Activated CD4-positive, alpha-beta T cell treated with anti-CD3 and anti-CD28 coated beads, Interleukin-2, Interleukin-4, amounts not matched to agents 100 ng/mL and 50 ng/mL, durations not matched to agents 16 hours and 8 hours (primary cell): ENCODE measurements around the gene LRCOL1.
"Not testable (repeated sequence)": the region's sequence is repeated elsewhere in the genome, so short reads cannot be mapped to it uniquely, and the experiment has no call there.

Source experiments
- DNase-seq: peaks from one replicate; pipeline ENCODE4 v3.0.0-alpha.2; 2020; ENCODE audit warnings: low spot score

The LRCOL1 gene

GRCh38 chr12:132600048-132601032 lies 10.0 kb downstream of the LRCOL1 start:
- no peak for DNase-seq

- not testable (repeated sequence) for DNase-seq
Measured at GRCh38 chr12:132599502-132599901, 10.9 kb downstream of the LRCOL1 start.

GRCh38 chr12:132597333-132598316 lies 12.8 kb downstream of the LRCOL1 start:
- no peak for DNase-seq

GRCh38 chr12:132596016-132596415 lies 14.4 kb downstream of the LRCOL1 start:
- no peak for DNase-seq

GRCh38 chr12:132595183-132595582 lies 15.2 kb downstream of the LRCOL1 start:
- no peak for DNase-seq

GRCh38 chr12:132593938-132594358 lies 16.4 kb downstream of the LRCOL1 start:
- no peak for DNase-seq

GRCh38 chr12:132593521-132593920 lies 16.9 kb downstream of the LRCOL1 start:
- DNase-seq, result no peak

GRCh38 chr12:132593071-132593470 lies 17.3 kb downstream of the LRCOL1 start:
- DNase-seq, result no peak

- DNase-seq, result no peak
Measured at GRCh38 chr12:132592282-132592970, 18.0 kb downstream of the LRCOL1 start.

GRCh38 chr12:132591107-132591935 lies 19.1 kb downstream of the LRCOL1 start:
- DNase-seq, result no peak

GRCh38 chr12:132588821-132589669 lies 21.3 kb downstream of the LRCOL1 start:
- DNase-seq, result no peak

GRCh38 chr12:132588319-132588718 lies 22.1 kb downstream of the LRCOL1 start:
- DNase-seq, result no peak

- no peak for DNase-seq
Measured at GRCh38 chr12:132587781-132588180, 22.6 kb downstream of the LRCOL1 start.

- DNase-seq, result no peak
Measured at GRCh38 chr12:132586929-132587328, 23.5 kb downstream of the LRCOL1 start.

- DNase-seq, result no peak
Measured at GRCh38 chr12:132585177-132585576, 25.2 kb downstream of the LRCOL1 start.

GRCh38 chr12:132584429-132584828 lies 26.0 kb downstream of the LRCOL1 start:
- no peak for DNase-seq

GRCh38 chr12:132583736-132584135 lies 26.6 kb downstream of the LRCOL1 start:
- no peak for DNase-seq

- no peak for DNase-seq
Measured at GRCh38 chr12:132583411-132583710, 27.0 kb downstream of the LRCOL1 start.

GRCh38 chr12:132582582-132583410 lies 27.6 kb downstream of the LRCOL1 start:
- DNase-seq, result no peak
